Natural killer cell treated with Interleukin-12 subunit alpha and Interleukin-12 subunit beta and Interleukin-15 and Interleukin-18, amount 100 ng/mL, for 72 hours (primary cell): ENCODE results near the gene SGIP1. TPM values are rescaled to one million over a fixed set of nuclear protein-coding genes. Genes with fewer than 3 reads are reported as not detected.
A peak's percentile ranks its signal among the peaks of the same experiment; 100 is the strongest.

Experiments used
- ATAC-seq, 2 donors: fragments of 150-1000 bp; cut with Tn5 transposase in 1 of 2; sonication (Bioruptor Pico), chemical (Tn5 transposase) in 1 of 2; 2 replicates each; pipeline ENCODE4 v1.10.0; 2021
- DNase-seq: peaks from one replicate; pipeline ENCODE4 v3.0.0; 2022; ENCODE audit warnings: low spot score
- H3K27ac Mint-ChIP-seq, 2 donors: 1 replicate in 1 of 2; 2 replicates in 1 of 2; pipeline ENCODE4 v1.8.0; 2022; ENCODE audit warnings: mixed read lengths in 2 of 2, mild to moderate bottlenecking in 1 of 2, moderate library complexity in 1 of 2
- H3K27me3 Mint-ChIP-seq, 2 donors: 1 replicate in 1 of 2; 2 replicates in 1 of 2; pipeline ENCODE4 v1.8.0; 2022; ENCODE audit warnings: mixed read lengths in 2 of 2
- H3K36me3 Mint-ChIP-seq: one replicate; pipeline ENCODE4 v1.8.0; 2022; ENCODE audit warnings: mixed read lengths
- H3K4me1 Mint-ChIP-seq, 2 donors: 1 replicate in 1 of 2; 2 replicates in 1 of 2; pipeline ENCODE4 v1.8.0; 2022; ENCODE audit warnings: low read depth in 2 of 2, mixed read lengths in 2 of 2, mild to moderate bottlenecking in 1 of 2
- H3K4me3 Mint-ChIP-seq: one replicate; pipeline ENCODE4 v1.8.0; 2022; ENCODE audit warnings: mixed read lengths
- H3K9me3 Mint-ChIP-seq: 2 replicates; pipeline ENCODE4 v1.8.0; 2022; ENCODE audit warnings: mixed read lengths
- total RNA-seq, 2 donors: library from RNA; stranded (reverse); gene quantifications; one replicate each; pipeline ENCODE4 v1.2.3, GENCODE V29; 2022

Gene SGIP1, protein sequence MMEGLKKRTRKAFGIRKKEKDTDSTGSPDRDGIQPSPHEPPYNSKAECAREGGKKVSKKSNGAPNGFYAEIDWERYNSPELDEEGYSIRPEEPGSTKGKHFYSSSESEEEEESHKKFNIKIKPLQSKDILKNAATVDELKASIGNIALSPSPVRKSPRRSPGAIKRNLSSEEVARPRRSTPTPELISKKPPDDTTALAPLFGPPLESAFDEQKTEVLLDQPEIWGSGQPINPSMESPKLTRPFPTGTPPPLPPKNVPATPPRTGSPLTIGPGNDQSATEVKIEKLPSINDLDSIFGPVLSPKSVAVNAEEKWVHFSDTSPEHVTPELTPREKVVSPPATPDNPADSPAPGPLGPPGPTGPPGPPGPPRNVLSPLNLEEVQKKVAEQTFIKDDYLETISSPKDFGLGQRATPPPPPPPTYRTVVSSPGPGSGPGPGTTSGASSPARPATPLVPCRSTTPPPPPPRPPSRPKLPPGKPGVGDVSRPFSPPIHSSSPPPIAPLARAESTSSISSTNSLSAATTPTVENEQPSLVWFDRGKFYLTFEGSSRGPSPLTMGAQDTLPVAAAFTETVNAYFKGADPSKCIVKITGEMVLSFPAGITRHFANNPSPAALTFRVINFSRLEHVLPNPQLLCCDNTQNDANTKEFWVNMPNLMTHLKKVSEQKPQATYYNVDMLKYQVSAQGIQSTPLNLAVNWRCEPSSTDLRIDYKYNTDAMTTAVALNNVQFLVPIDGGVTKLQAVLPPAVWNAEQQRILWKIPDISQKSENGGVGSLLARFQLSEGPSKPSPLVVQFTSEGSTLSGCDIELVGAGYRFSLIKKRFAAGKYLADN
- not detected for total RNA-seq

DNA sequence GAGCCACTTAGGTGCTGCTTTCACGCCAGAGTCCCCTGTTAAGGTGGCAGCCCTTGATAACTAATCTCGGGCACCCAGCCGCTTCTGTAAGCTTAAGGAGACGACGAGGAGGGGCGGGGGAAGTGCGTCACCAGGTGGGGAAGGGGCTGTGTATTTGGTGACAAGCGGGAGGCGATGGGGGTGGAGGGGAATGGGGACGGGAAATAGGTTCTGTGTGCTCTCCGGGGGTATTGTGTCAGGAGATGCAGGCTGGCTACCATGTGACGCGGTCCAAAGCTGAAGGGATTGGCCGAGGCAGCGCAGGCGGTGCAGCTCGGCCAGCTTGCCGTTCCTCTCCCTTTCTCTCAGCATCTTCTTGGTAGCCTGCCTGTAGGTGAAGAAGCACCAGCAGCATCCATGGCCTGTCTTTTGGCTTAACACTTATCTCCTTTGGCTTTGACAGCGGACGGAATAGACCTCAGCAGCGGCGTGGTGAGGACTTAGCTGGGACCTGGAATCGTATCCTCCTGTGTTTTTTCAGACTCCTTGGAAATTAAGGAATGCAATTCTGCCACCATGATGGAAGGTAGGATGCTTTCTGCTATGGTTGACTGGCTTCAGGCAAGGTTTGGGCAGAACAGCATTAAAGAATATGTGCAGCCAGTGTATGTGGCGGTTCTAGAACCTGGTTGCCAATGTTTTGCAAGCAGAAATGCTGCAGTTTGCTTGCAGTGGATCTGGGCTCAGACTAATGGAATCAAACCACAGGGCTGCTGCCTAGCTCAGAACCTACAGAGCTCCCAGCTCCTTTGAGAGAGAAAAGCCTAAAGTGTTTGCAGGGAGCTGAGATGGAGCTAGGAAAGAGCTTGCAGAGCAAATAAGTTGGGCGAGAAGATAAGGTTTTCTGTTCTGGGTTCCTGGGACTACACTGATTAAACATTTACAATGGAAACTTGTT, at the start of gene SGIP1:
Gene SGIP1 (plus strand): TSS at position 350 of the 937 bp plus-strand sequence. CDS start 206 bp downstream, at position 556.
- H3K27me3 Mint-ChIP-seq, result peaks cover 39 to 59% of the 10 kb centered on the region in 2 donors
- H3K4me1 Mint-ChIP-seq, result peaks cover 5 to 6% of the 10 kb centered on the region in 2 donors
- peak within 1 kb of the TSS; percentile 56 for H3K4me3 Mint-ChIP-seq
- no peaks in the 10 kb centered on the region for H3K9me3 Mint-ChIP-seq
- no peaks in the 10 kb centered on the region for H3K36me3 Mint-ChIP-seq
- DNase-seq (no peak), ATAC-seq (no peak)
- no peak within 1 kb of the TSS for H3K27ac Mint-ChIP-seq

- no peak overlapping the region for H3K27ac Mint-ChIP-seq
- no peaks in the 10 kb centered on the region for H3K4me1 Mint-ChIP-seq
- no peak overlapping the region for H3K4me3 Mint-ChIP-seq
- H3K36me3 Mint-ChIP-seq, result no peaks in the 10 kb centered on the region
- H3K9me3 Mint-ChIP-seq, result no peaks in the 10 kb centered on the region
- DNase-seq, result no peak
- ATAC-seq, result no peak
- peaks cover 0 to under 1% of the 10 kb centered on the region in 2 donors for H3K27me3 Mint-ChIP-seq
Measured at GRCh38 chr1:66489151-66489550, 44.8 kb upstream of the SGIP1 start.

GRCh38 chr1:66489972-66490601, 43.9 kb upstream of the SGIP1 start:
- H3K4me3 Mint-ChIP-seq, result no peak overlapping the region
- H3K4me1 Mint-ChIP-seq, result no peaks in the 10 kb centered on the region
- DNase-seq, result no peak
- H3K9me3 Mint-ChIP-seq, result no peaks in the 10 kb centered on the region
- H3K27ac Mint-ChIP-seq, result no peak overlapping the region
- no peaks in the 10 kb centered on the region for H3K36me3 Mint-ChIP-seq
- no peaks in the 10 kb centered on the region for H3K27me3 Mint-ChIP-seq
- ATAC-seq, result no peak

DNA sequence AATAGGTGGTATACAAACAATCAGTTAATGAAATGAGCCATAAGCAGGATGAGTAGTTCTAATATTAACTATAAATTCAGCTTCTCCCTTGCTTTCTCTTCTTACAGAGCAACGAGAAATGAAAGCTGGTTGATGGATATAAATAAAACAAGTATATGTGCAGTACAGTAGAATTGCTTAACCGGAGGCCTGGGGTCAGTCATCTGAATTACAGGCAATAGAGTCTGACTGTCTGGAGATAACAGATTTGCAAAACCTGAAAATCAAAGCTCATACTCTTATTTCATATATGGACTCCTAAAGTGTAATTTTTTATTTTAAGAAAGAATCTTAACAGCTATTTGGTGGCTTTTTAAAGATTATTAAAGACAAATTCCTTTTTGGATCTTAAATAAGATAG, 43.1 kb upstream of the SGIP1 start:
- no peak overlapping the region for H3K4me3 Mint-ChIP-seq
- no peak for DNase-seq
- H3K9me3 Mint-ChIP-seq, result no peaks in the 10 kb centered on the region
- H3K4me1 Mint-ChIP-seq, result no peaks in the 10 kb centered on the region
- H3K27ac Mint-ChIP-seq, result no peak overlapping the region
- H3K36me3 Mint-ChIP-seq, result no peaks in the 10 kb centered on the region
- ATAC-seq, result no peak
- peaks cover 0 to 1% of the 10 kb centered on the region in 2 donors for H3K27me3 Mint-ChIP-seq

GRCh38 chr1:66492424-66492823, 41.5 kb upstream of the SGIP1 start:
- H3K4me1 Mint-ChIP-seq, result no peaks in the 10 kb centered on the region

DNA sequence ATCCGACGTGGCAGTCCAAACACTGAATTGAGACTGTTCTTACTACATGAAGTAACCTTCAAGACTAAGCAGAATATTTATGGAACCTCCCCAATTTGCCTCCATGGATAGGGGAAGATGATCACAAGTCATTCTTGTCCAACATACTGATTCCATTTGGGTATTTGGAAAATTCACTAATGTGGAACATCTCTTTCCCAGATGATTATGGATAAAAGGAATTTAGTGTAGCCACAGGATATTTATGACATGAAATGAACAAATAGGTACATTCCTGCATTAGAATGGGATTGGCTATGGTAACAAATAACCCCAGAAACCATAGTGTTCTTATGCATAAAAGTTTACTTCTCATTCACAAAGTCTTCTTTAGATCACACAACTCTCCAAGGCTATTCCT, 40.2 kb upstream of the SGIP1 start:
- no peak for ATAC-seq
- H3K4me1 Mint-ChIP-seq, result no peaks in the 10 kb centered on the region
- no peak for DNase-seq
- peaks cover 8 to 9% of the 10 kb centered on the region in 2 donors for H3K27me3 Mint-ChIP-seq
- H3K4me3 Mint-ChIP-seq, result no peak overlapping the region
- H3K36me3 Mint-ChIP-seq, result no peaks in the 10 kb centered on the region
- no peak overlapping the region for H3K27ac Mint-ChIP-seq
- H3K9me3 Mint-ChIP-seq, result no peaks in the 10 kb centered on the region

More at GRCh38 chr1:66492424-66492823, 41.5 kb upstream of the SGIP1 start:
- no peaks in the 10 kb centered on the region for H3K9me3 Mint-ChIP-seq
- H3K27ac Mint-ChIP-seq, result no peak overlapping the region
- ATAC-seq, result no peak
- H3K36me3 Mint-ChIP-seq, result no peaks in the 10 kb centered on the region
- no peak for DNase-seq
- peaks cover 4 to 6% of the 10 kb centered on the region in 2 donors for H3K27me3 Mint-ChIP-seq
- no peak overlapping the region for H3K4me3 Mint-ChIP-seq

GRCh38 chr1:66494482-66494881, 39.5 kb upstream of the SGIP1 start:
- peaks cover 12 to 15% of the 10 kb centered on the region in 2 donors for H3K27me3 Mint-ChIP-seq
- no peak for DNase-seq
- no peak overlapping the region for H3K4me3 Mint-ChIP-seq
- no peak overlapping the region for H3K27ac Mint-ChIP-seq
- H3K4me1 Mint-ChIP-seq, result no peaks in the 10 kb centered on the region
- no peaks in the 10 kb centered on the region for H3K9me3 Mint-ChIP-seq
- no peaks in the 10 kb centered on the region for H3K36me3 Mint-ChIP-seq
- no peak for ATAC-seq

GRCh38 chr1:66495495-66495894, 38.5 kb upstream of the SGIP1 start:
- ATAC-seq (no peak), DNase-seq (no peak)
- Mint-ChIP-seq H3K27me3 (peaks cover 17 to 21% of the 10 kb centered on the region in 2 donors), H3K4me1 (no peaks in the 10 kb centered on the region), H3K36me3 (no peaks in the 10 kb centered on the region), H3K9me3 (no peaks in the 10 kb centered on the region), H3K27ac (no peak overlapping the region), H3K4me3 (no peak overlapping the region)

- no peaks in the 10 kb centered on the region for H3K9me3 Mint-ChIP-seq
- no peak overlapping the region for H3K27ac Mint-ChIP-seq
- no peak overlapping the region for H3K4me3 Mint-ChIP-seq
- H3K4me1 Mint-ChIP-seq, result no peaks in the 10 kb centered on the region
- H3K36me3 Mint-ChIP-seq, result no peaks in the 10 kb centered on the region
- H3K27me3 Mint-ChIP-seq, result peaks cover 24 to 34% of the 10 kb centered on the region in 2 donors
- DNase-seq (no peak), ATAC-seq (no peak)
Measured at GRCh38 chr1:66497910-66498309, 36.0 kb upstream of the SGIP1 start.

DNA sequence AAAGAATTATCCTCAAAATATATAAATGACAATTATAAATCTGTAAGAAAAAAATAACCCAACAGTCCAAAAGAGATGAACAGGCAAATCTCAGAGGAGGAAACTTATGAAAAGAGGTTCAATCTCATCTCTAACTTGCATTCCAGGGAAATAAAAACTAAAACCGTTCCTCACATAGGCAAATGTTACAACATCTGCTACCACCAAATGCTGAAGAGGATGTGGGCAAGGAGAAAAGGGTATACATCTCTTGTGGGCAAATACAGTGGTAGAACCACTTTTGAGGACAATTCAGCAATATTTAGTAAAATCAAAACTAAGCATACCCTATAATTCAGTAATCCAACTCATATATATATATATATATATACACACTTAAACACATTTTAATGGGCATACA, 33.7 kb upstream of the SGIP1 start:
- peaks cover 24 to 34% of the 10 kb centered on the region in 2 donors for H3K27me3 Mint-ChIP-seq
- no peak overlapping the region for H3K4me3 Mint-ChIP-seq
- no peaks in the 10 kb centered on the region for H3K36me3 Mint-ChIP-seq
- no peaks in the 10 kb centered on the region for H3K4me1 Mint-ChIP-seq
- no peak for ATAC-seq
- no peak for DNase-seq
- H3K9me3 Mint-ChIP-seq, result no peaks in the 10 kb centered on the region
- no peak overlapping the region for H3K27ac Mint-ChIP-seq

- ATAC-seq (no peak), DNase-seq (no peak)
- Mint-ChIP-seq H3K27ac (no peak overlapping the region), H3K9me3 (no peaks in the 10 kb centered on the region), H3K4me3 (no peak overlapping the region), H3K27me3 (peaks cover 21 to 36% of the 10 kb centered on the region in 2 donors), H3K36me3 (no peaks in the 10 kb centered on the region), H3K4me1 (no peaks in the 10 kb centered on the region)
Measured at GRCh38 chr1:66502086-66502485, 31.9 kb upstream of the SGIP1 start.

DNA sequence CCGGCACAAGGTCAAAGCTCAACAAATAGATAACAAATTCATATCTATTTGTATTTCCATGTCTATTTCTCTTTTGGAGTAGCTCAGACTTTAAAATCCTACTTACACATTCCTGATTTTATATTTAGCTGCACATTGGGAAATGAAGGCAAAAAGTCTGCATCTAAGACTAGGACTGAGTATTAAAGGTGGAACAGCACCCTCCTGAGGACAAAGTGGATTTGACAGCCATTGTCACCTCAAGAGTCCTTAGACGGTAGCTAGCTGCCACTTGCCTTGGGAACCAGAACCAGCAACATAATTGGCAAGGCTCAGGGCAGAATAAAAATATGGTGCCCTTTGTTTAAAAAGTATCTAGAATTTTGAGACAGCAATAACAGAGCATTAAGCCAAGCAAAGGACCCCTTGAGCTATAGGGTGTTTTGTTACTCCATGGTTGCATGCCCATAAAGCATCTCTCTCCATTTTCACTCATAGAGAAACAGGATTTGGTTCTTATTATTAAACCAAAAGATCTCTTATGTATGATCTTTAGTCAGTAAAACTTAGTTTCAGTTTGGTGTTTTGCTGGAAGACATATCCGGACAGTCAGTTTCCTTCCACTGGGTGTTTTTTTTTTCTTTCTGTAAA, 30.0 kb upstream of the SGIP1 start:
- DNase-seq, result no peak
- H3K27me3 Mint-ChIP-seq, result peaks cover 18 to 43% of the 10 kb centered on the region in 2 donors
- no peak for ATAC-seq
- no peaks in the 10 kb centered on the region for H3K36me3 Mint-ChIP-seq
- no peak overlapping the region for H3K27ac Mint-ChIP-seq
- H3K4me1 Mint-ChIP-seq, result no peaks in the 10 kb centered on the region
- no peaks in the 10 kb centered on the region for H3K9me3 Mint-ChIP-seq
- H3K4me3 Mint-ChIP-seq, result no peak overlapping the region
